Lung (tissue), 12 donors: ENCODE results near the gene CAAP1. TPM values are rescaled to one million over a fixed set of nuclear protein-coding genes. Genes with fewer than 3 reads are reported as not detected.

Experiments
- ATAC-seq: fragments of 200-7000 bp; cut with Tn5 transposase; one replicate; pipeline ENCODE4 v1.9.1; 2020; ENCODE audit warnings: moderate number of reproducible peaks; ENCODE audit not compliant: insufficient read depth, low FRiP score
- DNase-seq, 3 donors: peaks; one replicate each; pipeline ENCODE4 v3.0.0-alpha.2; 2013 to 2017
- H3K27ac ChIP-seq, 2 donors: one replicate each; pipeline ENCODE4 v1.5.1; 2013; ENCODE audit warnings: mild to moderate bottlenecking in 2 of 2, moderate library complexity in 2 of 2, control low read depth in 1 of 2, inconsistent platforms in 1 of 2, low read depth in 1 of 2, low read length in 1 of 2
- H3K27me3 ChIP-seq, 3 donors: one replicate each; pipeline ENCODE4 v1.5.1; 2013; ENCODE audit warnings: low read length in 2 of 3; ENCODE audit not compliant: control insufficient read depth in 3 of 3, insufficient read depth in 3 of 3
- H3K36me3 ChIP-seq, 4 donors: one replicate each; pipeline ENCODE4 v1.5.1; 2013; ENCODE audit warnings: low read length in 4 of 4, mild to moderate bottlenecking in 1 of 4, moderate library complexity in 1 of 4; ENCODE audit not compliant: control insufficient read depth in 4 of 4, insufficient read depth in 4 of 4
- H3K4me1 ChIP-seq, 5 donors: one replicate each; pipeline ENCODE4 v1.5.1; 2013; ENCODE audit warnings: low read length in 5 of 5, mild to moderate bottlenecking in 2 of 5, moderate library complexity in 1 of 5; ENCODE audit not compliant: control insufficient read depth in 5 of 5, insufficient read depth in 5 of 5
- H3K4me3 ChIP-seq: one replicate; pipeline ENCODE4 v1.5.1; 2013; ENCODE audit warnings: mild to moderate bottlenecking, control low read depth, moderate library complexity
- H3K9ac ChIP-seq, 2 donors: one replicate each; pipeline ENCODE4 v1.5.1; 2013; ENCODE audit warnings: low read length in 2 of 2, control low read depth in 1 of 2; ENCODE audit not compliant: insufficient read depth in 1 of 2
- H3K9me3 ChIP-seq, 4 donors: one replicate each; pipeline ENCODE4 v1.5.1; 2013; ENCODE audit warnings: low read length in 3 of 4, mild to moderate bottlenecking in 1 of 4, moderate library complexity in 1 of 4; ENCODE audit not compliant: control insufficient read depth in 4 of 4, insufficient read depth in 3 of 4
- WGBS, 2 donors: extraction: QIAGEN DNeasy Blood & Tissue Kit; methylation state at CpG; one replicate each; pipeline ENCODE4 v1.1.7; 2013; 5-methylcytosine and 5-hydroxymethylcytosine counted together
- polyA plus RNA-seq, 2 donors: library from polyadenylated mRNA; stranded (reverse); fragments of 200-250 nt; gene quantifications; one replicate each; pipeline ENCODE4 v1.2.1, GENCODE V29; 2013
- total RNA-seq, 2 donors: library from RNA; depleted of rRNA in 1 of 2; stranded (reverse); fragments of >200 nt in 1 of 2; gene quantifications; one replicate each; pipeline ENCODE4 v1.2.1, GENCODE V29; 2014 to 2021
- TF ChIP-seq, protein P1 (sequence below): IDR thresholded peaks from 2 replicates; pipeline ENCODE4 v1.5.1; 2012; ENCODE audit warnings: mild to moderate bottlenecking; ENCODE audit errors: control extremely low read depth, extremely low read depth
- donor health status: control.
- donor health status: control.
- donor health status: Bipolar disorder and iron deficiency.
- donor health status: healthy.
- donor health status: DM: yes; HTN: yes; CAD: no.

Gene CAAP1
- total and polyA plus RNA-seq, 4 donors, result 10.0 to 28.5 (median 11.5) TPM

DNA sequence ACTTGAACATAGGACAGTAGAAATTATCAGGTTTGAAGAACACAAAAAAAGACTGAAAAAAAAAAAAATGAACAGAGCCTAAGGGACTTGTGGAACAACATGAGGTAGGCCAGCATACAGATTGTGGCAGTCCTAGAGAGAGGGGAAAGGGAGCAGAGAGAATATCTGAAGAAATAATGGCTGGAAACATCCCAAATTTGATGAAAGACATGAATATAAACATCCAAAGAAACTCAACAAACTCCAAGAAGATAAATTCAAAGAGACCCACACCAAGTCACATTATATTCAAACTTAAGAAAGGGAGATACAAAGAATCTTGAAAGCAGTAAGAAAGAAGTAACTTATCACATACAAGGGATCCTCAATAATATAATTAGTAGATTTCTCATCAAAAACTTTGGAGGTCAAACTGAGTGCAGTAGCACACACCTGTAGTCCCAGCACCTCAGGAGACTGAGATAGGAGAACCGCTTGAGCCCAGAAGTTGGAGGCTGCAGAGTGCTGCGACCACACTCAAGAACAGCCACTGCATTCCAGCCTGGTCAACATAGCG, 45.3 kb upstream of the CAAP1 start:
- WGBS, 2 donors, result 98 to 100% methylated on average over 3 of the region's 3 CpGs
- no peak for ATAC-seq
- Histone ChIP-seq H3K36me3 (peaks cover 0 to 2% (median under 1%) of the 10 kb centered on the region in 4 donors), H3K27me3 (no peaks in the 10 kb centered on the region), H3K4me1 (peaks cover 0 to 4% (median 0%) of the 10 kb centered on the region in 5 donors), H3K9ac (no peak overlapping the region), H3K9me3 (peaks cover 0 to 7% (median under 1%) of the 10 kb centered on the region in 4 donors), H3K27ac (no peak overlapping the region), H3K4me3 (no peak overlapping the region)
- TF ChIP-seq, protein P1, sequence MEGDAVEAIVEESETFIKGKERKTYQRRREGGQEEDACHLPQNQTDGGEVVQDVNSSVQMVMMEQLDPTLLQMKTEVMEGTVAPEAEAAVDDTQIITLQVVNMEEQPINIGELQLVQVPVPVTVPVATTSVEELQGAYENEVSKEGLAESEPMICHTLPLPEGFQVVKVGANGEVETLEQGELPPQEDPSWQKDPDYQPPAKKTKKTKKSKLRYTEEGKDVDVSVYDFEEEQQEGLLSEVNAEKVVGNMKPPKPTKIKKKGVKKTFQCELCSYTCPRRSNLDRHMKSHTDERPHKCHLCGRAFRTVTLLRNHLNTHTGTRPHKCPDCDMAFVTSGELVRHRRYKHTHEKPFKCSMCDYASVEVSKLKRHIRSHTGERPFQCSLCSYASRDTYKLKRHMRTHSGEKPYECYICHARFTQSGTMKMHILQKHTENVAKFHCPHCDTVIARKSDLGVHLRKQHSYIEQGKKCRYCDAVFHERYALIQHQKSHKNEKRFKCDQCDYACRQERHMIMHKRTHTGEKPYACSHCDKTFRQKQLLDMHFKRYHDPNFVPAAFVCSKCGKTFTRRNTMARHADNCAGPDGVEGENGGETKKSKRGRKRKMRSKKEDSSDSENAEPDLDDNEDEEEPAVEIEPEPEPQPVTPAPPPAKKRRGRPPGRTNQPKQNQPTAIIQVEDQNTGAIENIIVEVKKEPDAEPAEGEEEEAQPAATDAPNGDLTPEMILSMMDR, result no peak
- no peak for DNase-seq

DNA sequence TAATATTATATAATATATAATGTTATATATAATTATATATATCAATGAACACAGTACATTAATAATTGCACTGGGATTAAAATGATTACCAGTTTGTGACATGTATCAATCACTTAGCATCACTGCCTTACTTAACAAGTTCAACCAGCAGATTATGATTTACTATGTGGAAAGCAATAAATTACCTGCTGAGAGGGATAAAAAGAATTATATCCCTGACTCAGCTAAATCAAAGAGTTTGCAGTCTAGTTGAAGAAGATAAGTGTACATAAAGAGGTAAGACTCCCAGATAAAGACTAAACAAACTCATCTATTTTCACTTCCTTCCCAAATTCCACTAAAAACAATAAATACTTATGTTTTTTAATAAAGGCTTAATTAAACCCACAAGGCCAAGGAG, 43.2 kb upstream of the CAAP1 start:
- Histone ChIP-seq H3K4me1 (peaks cover 0 to 2% (median 0%) of the 10 kb centered on the region in 5 donors), H3K36me3 (peaks cover 0 to 2% (median 2%) of the 10 kb centered on the region in 4 donors), H3K27ac (no peak overlapping the region), H3K9ac (no peak overlapping the region), H3K9me3 (peaks cover 0 to 7% (median under 1%) of the 10 kb centered on the region in 4 donors), H3K27me3 (no peaks in the 10 kb centered on the region), H3K4me3 (no peak overlapping the region)
- DNase-seq, result no peak
- TF ChIP-seq, protein P1, result no peak
- ATAC-seq, result no peak

DNA sequence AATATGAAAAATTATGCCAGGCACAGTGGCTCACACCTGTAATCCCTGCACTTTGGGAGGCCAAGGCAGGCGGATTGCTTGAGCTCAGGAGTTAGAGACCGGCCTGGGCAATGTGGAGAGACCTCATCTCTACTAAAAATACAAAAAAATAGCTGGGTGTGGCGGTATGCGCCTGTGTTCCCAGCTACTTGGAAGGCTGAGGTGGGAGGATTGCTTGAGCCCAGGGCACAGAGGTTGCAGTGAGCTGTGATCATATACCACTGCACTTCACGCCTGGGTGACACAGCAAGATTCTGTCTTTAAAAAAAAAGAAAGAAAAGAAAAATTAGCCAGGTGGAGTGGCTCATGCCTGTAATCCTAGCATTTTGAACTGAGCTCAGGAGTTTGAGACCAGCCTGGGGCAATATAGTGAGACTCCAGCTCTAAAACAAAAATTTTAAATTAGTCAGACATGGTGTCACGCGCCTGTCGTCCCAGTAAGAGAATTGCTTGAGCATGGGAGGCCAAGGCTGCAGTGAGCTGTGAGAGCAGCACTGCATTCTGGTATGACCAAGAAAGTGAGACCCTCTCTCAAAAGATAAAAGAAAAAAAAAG, 36.4 kb upstream of the CAAP1 start:
- WGBS, 2 donors, result 97% methylated on average over 8 of the region's 8 CpGs
- no peak overlapping the region for H3K4me3 ChIP-seq
- no peaks in the 10 kb centered on the region for H3K4me1 ChIP-seq
- H3K9me3 ChIP-seq, result no peaks in the 10 kb centered on the region
- ATAC-seq (no peak), DNase-seq (no peak)
- no peak overlapping the region for H3K9ac ChIP-seq
- H3K27ac ChIP-seq, result no peak overlapping the region
- no peaks in the 10 kb centered on the region for H3K27me3 ChIP-seq
- TF ChIP-seq, protein P1, result no peak
- peaks cover 10 to 25% (median 13%) of the 10 kb centered on the region in 4 donors for H3K36me3 ChIP-seq

DNA sequence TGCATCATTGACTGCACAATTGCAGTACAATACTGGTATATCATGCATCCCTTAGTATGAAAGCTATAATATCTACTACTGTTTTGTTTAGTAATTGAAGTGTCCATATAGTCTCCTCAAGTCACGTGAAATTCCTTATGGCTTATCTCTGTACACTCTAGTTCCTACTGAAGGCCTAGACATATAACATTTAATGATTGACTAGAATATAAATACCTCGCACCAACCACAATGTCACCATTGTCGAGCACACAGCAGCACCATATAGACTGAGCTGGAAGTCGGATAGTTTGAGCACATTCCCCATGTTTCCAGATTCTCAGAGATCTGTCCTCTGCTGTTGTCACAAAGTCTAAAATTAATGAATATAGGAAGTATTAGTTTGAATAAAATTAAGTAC, 33.0 kb upstream of the CAAP1 start:
- H3K27me3 ChIP-seq, result no peaks in the 10 kb centered on the region
- DNase-seq (no peak), ATAC-seq (no peak)
- no peaks in the 10 kb centered on the region for H3K4me1 ChIP-seq
- H3K36me3 ChIP-seq, result peaks cover 17 to 39% (median 24%) of the 10 kb centered on the region in 4 donors
- H3K4me3 ChIP-seq, result no peak overlapping the region
- H3K9ac ChIP-seq, result no peak overlapping the region
- WGBS, 2 donors, result 84 to 90% methylated on average over 4 of the region's 4 CpGs
- H3K27ac ChIP-seq, result no peak overlapping the region
- TF ChIP-seq, protein P1, result no peak
- H3K9me3 ChIP-seq, result no peaks in the 10 kb centered on the region
